Lung (tissue), 12 donors: ENCODE results near the gene PIM1. TPM values are rescaled to one million over a fixed set of nuclear protein-coding genes. Genes with fewer than 3 reads are reported as not detected.

Source experiments
- ATAC-seq: fragments of 200-7000 bp; cut with Tn5 transposase; one replicate; pipeline ENCODE4 v1.9.1; 2020; ENCODE audit warnings: moderate number of reproducible peaks; ENCODE audit not compliant: insufficient read depth, low FRiP score
- DNase-seq, 3 donors: peaks; one replicate each; pipeline ENCODE4 v3.0.0-alpha.2; 2013 to 2017
- H3K27ac ChIP-seq, 2 donors: one replicate each; pipeline ENCODE4 v1.5.1; 2013; ENCODE audit warnings: mild to moderate bottlenecking in 2 of 2, moderate library complexity in 2 of 2, control low read depth in 1 of 2, inconsistent platforms in 1 of 2, low read depth in 1 of 2, low read length in 1 of 2
- H3K27me3 ChIP-seq, 3 donors: one replicate each; pipeline ENCODE4 v1.5.1; 2013; ENCODE audit warnings: low read length in 2 of 3; ENCODE audit not compliant: control insufficient read depth in 3 of 3, insufficient read depth in 3 of 3
- H3K36me3 ChIP-seq, 4 donors: one replicate each; pipeline ENCODE4 v1.5.1; 2013; ENCODE audit warnings: low read length in 4 of 4, mild to moderate bottlenecking in 1 of 4, moderate library complexity in 1 of 4; ENCODE audit not compliant: control insufficient read depth in 4 of 4, insufficient read depth in 4 of 4
- H3K4me1 ChIP-seq, 5 donors: one replicate each; pipeline ENCODE4 v1.5.1; 2013; ENCODE audit warnings: low read length in 5 of 5, mild to moderate bottlenecking in 2 of 5, moderate library complexity in 1 of 5; ENCODE audit not compliant: control insufficient read depth in 5 of 5, insufficient read depth in 5 of 5
- H3K4me3 ChIP-seq: one replicate; pipeline ENCODE4 v1.5.1; 2013; ENCODE audit warnings: mild to moderate bottlenecking, control low read depth, moderate library complexity
- H3K9ac ChIP-seq, 2 donors: one replicate each; pipeline ENCODE4 v1.5.1; 2013; ENCODE audit warnings: low read length in 2 of 2, control low read depth in 1 of 2; ENCODE audit not compliant: insufficient read depth in 1 of 2
- H3K9me3 ChIP-seq, 4 donors: one replicate each; pipeline ENCODE4 v1.5.1; 2013; ENCODE audit warnings: low read length in 3 of 4, mild to moderate bottlenecking in 1 of 4, moderate library complexity in 1 of 4; ENCODE audit not compliant: control insufficient read depth in 4 of 4, insufficient read depth in 3 of 4
- WGBS, 2 donors: extraction: QIAGEN DNeasy Blood & Tissue Kit; methylation state at CpG; one replicate each; pipeline ENCODE4 v1.1.7; 2013; 5-methylcytosine and 5-hydroxymethylcytosine counted together
- polyA plus RNA-seq, 2 donors: library from polyadenylated mRNA; stranded (reverse); fragments of 200-250 nt; gene quantifications; one replicate each; pipeline ENCODE4 v1.2.1, GENCODE V29; 2013
- total RNA-seq, 2 donors: library from RNA; depleted of rRNA in 1 of 2; stranded (reverse); fragments of >200 nt in 1 of 2; gene quantifications; one replicate each; pipeline ENCODE4 v1.2.1, GENCODE V29; 2014 to 2021
- TF ChIP-seq, protein P1 (sequence below): IDR thresholded peaks from 2 replicates; pipeline ENCODE4 v1.5.1; 2012; ENCODE audit warnings: mild to moderate bottlenecking; ENCODE audit errors: control extremely low read depth, extremely low read depth
- donor health status: control.
- donor health status: control.
- donor health status: Bipolar disorder and iron deficiency.
- donor health status: healthy.
- donor health status: DM: yes; HTN: yes; CAD: no.

Gene PIM1
- total and polyA plus RNA-seq, 4 donors: 43.2 to 108 (median 52.0) TPM

DNA sequence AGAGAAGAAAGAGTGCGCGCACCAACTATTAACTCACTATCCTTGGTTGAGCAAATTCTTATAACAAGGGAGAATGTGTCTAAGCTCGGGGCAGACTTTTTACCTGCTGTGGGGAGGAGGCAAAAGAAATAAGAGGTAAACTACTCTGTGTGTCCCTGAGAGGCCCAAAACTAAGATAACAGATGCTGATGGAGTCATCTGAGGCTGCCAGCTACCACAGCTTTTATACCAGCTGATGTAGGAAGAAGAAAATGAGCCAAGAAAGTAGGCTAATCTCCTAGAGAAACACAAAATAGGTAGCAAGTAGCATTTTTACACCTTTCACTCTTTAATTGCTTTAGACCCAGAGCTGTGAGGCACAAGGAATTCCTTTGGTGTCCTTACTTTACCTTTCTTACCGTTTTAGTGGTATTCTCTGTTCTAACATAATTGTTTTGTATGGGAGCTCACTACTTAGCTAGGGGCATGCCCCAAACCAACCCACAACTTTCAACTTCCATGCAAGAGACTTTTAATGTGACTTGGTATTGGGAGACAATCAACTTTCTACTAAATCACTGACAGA is 27.8 kb upstream of the PIM1 start:
- H3K36me3 ChIP-seq: no peaks in the 10 kb centered on the region
- H3K4me3 ChIP-seq: no peak overlapping the region
- peaks cover 0 to 13% (median 9%) of the 10 kb centered on the region in 5 donors for H3K4me1 ChIP-seq
- no peak overlapping the region for H3K9ac ChIP-seq
- DNase-seq (no peak), ATAC-seq (no peak)
- TF ChIP-seq, protein P1, sequence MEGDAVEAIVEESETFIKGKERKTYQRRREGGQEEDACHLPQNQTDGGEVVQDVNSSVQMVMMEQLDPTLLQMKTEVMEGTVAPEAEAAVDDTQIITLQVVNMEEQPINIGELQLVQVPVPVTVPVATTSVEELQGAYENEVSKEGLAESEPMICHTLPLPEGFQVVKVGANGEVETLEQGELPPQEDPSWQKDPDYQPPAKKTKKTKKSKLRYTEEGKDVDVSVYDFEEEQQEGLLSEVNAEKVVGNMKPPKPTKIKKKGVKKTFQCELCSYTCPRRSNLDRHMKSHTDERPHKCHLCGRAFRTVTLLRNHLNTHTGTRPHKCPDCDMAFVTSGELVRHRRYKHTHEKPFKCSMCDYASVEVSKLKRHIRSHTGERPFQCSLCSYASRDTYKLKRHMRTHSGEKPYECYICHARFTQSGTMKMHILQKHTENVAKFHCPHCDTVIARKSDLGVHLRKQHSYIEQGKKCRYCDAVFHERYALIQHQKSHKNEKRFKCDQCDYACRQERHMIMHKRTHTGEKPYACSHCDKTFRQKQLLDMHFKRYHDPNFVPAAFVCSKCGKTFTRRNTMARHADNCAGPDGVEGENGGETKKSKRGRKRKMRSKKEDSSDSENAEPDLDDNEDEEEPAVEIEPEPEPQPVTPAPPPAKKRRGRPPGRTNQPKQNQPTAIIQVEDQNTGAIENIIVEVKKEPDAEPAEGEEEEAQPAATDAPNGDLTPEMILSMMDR: no peak
- no peaks in the 10 kb centered on the region for H3K27me3 ChIP-seq
- 86 to 90% methylated on average over 4 of the region's 4 CpGs for WGBS, 2 donors
- no peak overlapping the region for H3K27ac ChIP-seq
- no peaks in the 10 kb centered on the region for H3K9me3 ChIP-seq

DNA sequence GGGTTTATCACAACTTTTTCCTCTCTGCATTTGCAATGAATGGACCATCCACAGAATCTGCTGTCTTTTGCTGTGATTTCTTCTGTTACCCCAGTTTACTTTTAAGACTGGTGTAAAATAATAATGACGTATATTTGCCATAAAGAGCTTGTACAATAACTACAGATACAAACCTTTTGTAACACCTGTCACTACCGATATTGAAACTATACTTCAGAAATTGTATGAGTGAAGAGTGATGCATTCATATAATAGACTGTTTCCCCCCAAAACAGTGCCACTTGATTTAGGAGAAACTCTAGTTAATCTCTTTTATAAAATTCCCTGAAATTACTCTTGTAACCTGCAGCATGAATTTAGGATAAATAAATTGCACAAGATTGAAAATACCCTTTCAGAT is 26.4 kb upstream of the PIM1 start:
- WGBS, 2 donors: 91 to 95% methylated on average over 2 of the region's 2 CpGs

DNA sequence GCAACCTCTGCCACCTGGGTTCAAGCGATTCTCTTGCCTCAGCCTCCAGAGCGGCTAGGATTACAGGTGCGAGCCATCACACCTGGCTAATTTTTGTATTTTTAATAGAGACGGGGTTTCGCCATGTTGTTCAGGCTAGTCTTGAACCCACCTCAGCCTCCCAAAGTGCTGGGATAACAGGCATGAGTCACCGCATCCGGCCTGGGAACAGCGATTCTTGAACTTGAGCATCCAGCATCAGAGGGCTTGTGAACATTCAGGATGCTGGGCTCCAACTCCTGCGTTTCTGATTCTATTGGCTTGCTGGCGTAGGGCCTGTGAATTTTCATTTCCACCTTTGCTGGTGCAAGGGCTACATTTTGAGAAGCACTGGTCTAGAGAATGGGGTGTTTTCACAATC is 24.5 kb upstream of the PIM1 start:
- WGBS, 2 donors: 97 to 99% methylated on average over 10 of the region's 10 CpGs
- H3K4me3 ChIP-seq: no peak overlapping the region
- H3K9me3 ChIP-seq: no peaks in the 10 kb centered on the region
- peak overlapping the region in 1 of 2 donors; percentile 32 for H3K9ac ChIP-seq
- DNase-seq (no peak), ATAC-seq (no peak)
- H3K4me1 ChIP-seq: peaks cover 0 to 6% (median 0%) of the 10 kb centered on the region in 5 donors
- no peaks in the 10 kb centered on the region for H3K27me3 ChIP-seq
- no peak overlapping the region for H3K27ac ChIP-seq
- TF ChIP-seq, protein P1: no peak
- H3K36me3 ChIP-seq: no peaks in the 10 kb centered on the region

More for the DNA sequence above, 26.4 kb upstream of the PIM1 start:
- H3K36me3 ChIP-seq: no peaks in the 10 kb centered on the region
- TF ChIP-seq, protein P1: no peak
- no peak overlapping the region for H3K4me3 ChIP-seq
- no peaks in the 10 kb centered on the region for H3K27me3 ChIP-seq
- ATAC-seq (no peak), DNase-seq (no peak)
- H3K9ac ChIP-seq: no peak overlapping the region
- no peak overlapping the region for H3K27ac ChIP-seq
- H3K9me3 ChIP-seq: no peaks in the 10 kb centered on the region
- peaks cover 0 to 6% (median 0%) of the 10 kb centered on the region in 5 donors for H3K4me1 ChIP-seq

GRCh38 chr6:37146735-37147157 is 23.2 kb upstream of the PIM1 start:
- peaks cover 0 to 6% (median 0%) of the 10 kb centered on the region in 5 donors for H3K4me1 ChIP-seq
- H3K27me3 ChIP-seq: no peaks in the 10 kb centered on the region
- H3K9me3 ChIP-seq: no peaks in the 10 kb centered on the region
- WGBS, 2 donors: 88 to 96% methylated on average over 7 of the region's 7 CpGs
- H3K4me3 ChIP-seq: no peak overlapping the region
- DNase-seq (no peak), ATAC-seq (no peak)
- H3K9ac ChIP-seq: no peak overlapping the region
- TF ChIP-seq, protein P1: no peak
- no peak overlapping the region for H3K27ac ChIP-seq
- H3K36me3 ChIP-seq: no peaks in the 10 kb centered on the region
